HEK293 (cell line): ENCODE measurements around the gene ABHD16A.

Experiments
- GLIS1 ChIP-seq: fragments of 450-650 bp; formaldehyde crosslinking; IDR thresholded peaks from 2 replicates; pipeline ENCODE4 v1.5.1; 2016; ENCODE audit warnings: missing biosample characterization, missing genetic modification characterization
- MYNN ChIP-seq: fragments of 450-650 bp; formaldehyde crosslinking; IDR thresholded peaks from 2 replicates; pipeline ENCODE4 v1.5.1; 2016; ENCODE audit warnings: missing biosample characterization, missing genetic modification characterization, borderline replicate concordance
- PBX3 ChIP-seq: sonication (generic); formaldehyde crosslinking; IDR thresholded peaks from 2 replicates; pipeline ENCODE4 v1.8.1; 2022; ENCODE audit warnings: mild to moderate bottlenecking, moderate library complexity, missing genetic modification reagents
- TCF7L2 ChIP-seq: IDR thresholded peaks from 2 replicates; pipeline ENCODE4 v1.6.1; 2011; ENCODE audit warnings: low read depth, mild to moderate bottlenecking, inconsistent platforms, low read length, moderate library complexity, borderline replicate concordance
- ZBTB20 ChIP-seq: fragments of 450-650 bp; formaldehyde crosslinking; IDR thresholded peaks from 2 replicates; pipeline ENCODE4 v1.5.1; 2016; ENCODE audit warnings: missing biosample characterization, missing genetic modification characterization
- ZBTB8A ChIP-seq: fragments of 450-650 bp; formaldehyde crosslinking; IDR thresholded peaks from 2 replicates; pipeline ENCODE4 v1.5.1; 2016; ENCODE audit warnings: missing biosample characterization, missing genetic modification characterization
- ZEB2 ChIP-seq: fragments of 450-650 bp; formaldehyde crosslinking; IDR thresholded peaks from 2 replicates; pipeline ENCODE4 v1.5.1; 2016; ENCODE audit warnings: missing biosample characterization, missing genetic modification characterization
- ZNF10 ChIP-seq: fragments of 450-650 bp; formaldehyde crosslinking; IDR thresholded peaks from 2 replicates; pipeline ENCODE4 v1.5.1; 2017; ENCODE audit warnings: missing biosample characterization, missing genetic modification characterization
- ZNF169 ChIP-seq: fragments of 450-650 bp; formaldehyde crosslinking; IDR thresholded peaks from 2 replicates; pipeline ENCODE4 v1.5.1; 2016; ENCODE audit warnings: missing biosample characterization, missing genetic modification characterization
- ZNF202 ChIP-seq: fragments of 450-650 bp; formaldehyde crosslinking; IDR thresholded peaks from 2 replicates; pipeline ENCODE4 v1.5.1; 2016; ENCODE audit warnings: missing biosample characterization, missing genetic modification characterization, borderline replicate concordance
- ZNF221 ChIP-seq: fragments of 450-650 bp; formaldehyde crosslinking; IDR thresholded peaks from 2 replicates; pipeline ENCODE4 v1.5.1; 2017; ENCODE audit warnings: missing biosample characterization, missing genetic modification characterization, borderline replicate concordance
- ZNF239 ChIP-seq: fragments of 450-650 bp; formaldehyde crosslinking; IDR thresholded peaks from 2 replicates; pipeline ENCODE4 v1.5.1; 2016; ENCODE audit warnings: missing biosample characterization, missing genetic modification characterization
- ZNF302 ChIP-seq: fragments of 450-650 bp; formaldehyde crosslinking; IDR thresholded peaks from 2 replicates; pipeline ENCODE4 v1.5.1; 2016; ENCODE audit warnings: missing biosample characterization, missing genetic modification characterization, low read depth
- ZNF423 ChIP-seq: fragments of 450-650 bp; formaldehyde crosslinking; IDR thresholded peaks from 2 replicates; pipeline ENCODE4 v1.5.1; 2016; ENCODE audit warnings: missing biosample characterization, missing genetic modification characterization
- ZNF433 ChIP-seq: fragments of 450-650 bp; formaldehyde crosslinking; IDR thresholded peaks from 2 replicates; pipeline ENCODE4 v1.5.1; 2016; ENCODE audit warnings: missing biosample characterization, missing genetic modification characterization, low read depth
- ZNF473 ChIP-seq: fragments of 450-650 bp; formaldehyde crosslinking; IDR thresholded peaks from 2 replicates; pipeline ENCODE4 v1.5.1; 2017; ENCODE audit warnings: missing biosample characterization, missing genetic modification characterization
- ZNF549 ChIP-seq: fragments of 450-650 bp; IDR thresholded peaks from 2 replicates; pipeline ENCODE4 v1.5.1; 2018; ENCODE audit warnings: missing biosample characterization, missing genetic modification characterization, mild to moderate bottlenecking, inconsistent platforms, moderate library complexity
- ZNF624 ChIP-seq: fragments of 450-650 bp; formaldehyde crosslinking; IDR thresholded peaks from 2 replicates; pipeline ENCODE4 v1.5.1; 2017; ENCODE audit warnings: missing biosample characterization, missing genetic modification characterization
- ZNF76 ChIP-seq: fragments of 450-650 bp; formaldehyde crosslinking; IDR thresholded peaks from 2 replicates; pipeline ENCODE4; 2016; ENCODE audit warnings: low read depth, missing biosample characterization, missing genetic modification characterization, borderline replicate concordance
- ZSCAN16 ChIP-seq: fragments of 450-650 bp; formaldehyde crosslinking; IDR thresholded peaks from 2 replicates; pipeline ENCODE4 v1.5.1; 2016; ENCODE audit warnings: missing biosample characterization, missing genetic modification characterization
- ZXDB ChIP-seq: fragments of 450-650 bp; formaldehyde crosslinking; IDR thresholded peaks from 2 replicates; pipeline ENCODE4 v1.5.1; 2016; ENCODE audit warnings: missing biosample characterization, missing genetic modification characterization
- TF ChIP-seq, protein P1 (sequence below): fragments of 450-650 bp; formaldehyde crosslinking; IDR thresholded peaks from 2 replicates; pipeline ENCODE4 v1.5.1; 2016; ENCODE audit warnings: missing biosample characterization, missing genetic modification characterization
- TF ChIP-seq, protein P2 (sequence below): fragments of 450-650 bp; formaldehyde crosslinking; IDR thresholded peaks from 2 replicates; pipeline ENCODE4 v1.5.1; 2016; ENCODE audit warnings: missing biosample characterization, missing genetic modification characterization

ABHD16A gene

DNA sequence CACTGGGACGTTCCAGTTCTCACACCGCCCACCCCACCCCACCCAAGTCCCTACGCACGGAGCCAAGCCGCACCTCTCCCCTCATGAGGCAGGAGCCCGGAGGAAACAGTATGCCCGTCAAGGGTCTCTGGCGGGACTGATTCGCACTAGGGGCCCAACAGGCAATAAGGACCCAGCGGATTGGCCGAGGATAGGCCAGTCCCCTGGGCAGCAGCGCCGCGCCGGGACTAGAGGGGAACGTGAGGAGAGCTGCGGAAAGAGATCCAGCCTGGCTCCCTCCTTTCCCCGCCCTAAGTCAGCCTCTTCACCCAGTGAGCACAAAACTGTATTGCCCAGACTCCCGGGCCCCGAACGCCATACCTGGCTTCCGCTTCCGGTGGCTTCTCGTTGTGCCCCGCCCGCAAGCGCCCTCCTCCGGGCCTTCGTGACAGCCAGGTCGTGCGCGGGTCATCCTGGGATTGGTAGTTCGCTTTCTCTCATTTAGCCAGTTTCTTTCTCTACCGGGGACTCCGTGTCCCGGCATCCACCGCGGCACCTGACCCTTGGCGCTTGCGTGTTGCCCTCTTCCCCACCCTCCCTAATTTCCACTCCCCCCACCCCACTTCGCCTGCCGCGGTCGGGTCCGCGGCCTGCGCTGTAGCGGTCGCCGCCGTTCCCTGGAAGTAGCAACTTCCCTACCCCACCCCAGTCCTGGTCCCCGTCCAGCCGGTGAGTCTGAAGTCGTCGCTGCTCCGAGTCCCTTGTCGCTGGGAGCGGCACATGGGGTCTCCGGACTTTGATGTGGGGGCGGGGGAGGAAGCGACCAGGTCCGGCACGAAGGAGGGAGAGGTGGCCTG is 37.4 kb downstream of the ABHD16A start, which contains the start of gene CSNK2B (continued):
- TF ChIP-seq GLIS1 (tag by site-specific recombination) (peak; percentile 28; the same call in 1 of the 2 replicates), ZNF473 (no peak), MYNN (tag by site-specific recombination) (0 out of 2 replicates have a peak, but pooled peaks have one; percentile 2), ZNF302 (tag by site-specific recombination) (no peak), ZNF433 (no peak), ZNF423 (tag by site-specific recombination) (no peak), ZNF624 (tag by site-specific recombination) (no peak), TCF7L2 (peak; percentile 44; the same call in 1 of the 2 replicates), ZNF202 (tag by site-specific recombination) (no peak), ZXDB (tag by site-specific recombination) (peak; percentile 51), ZBTB8A (tag by site-specific recombination) (peak; percentile 91), ZNF239 (tag by site-specific recombination) (no peak), ZSCAN16 (tag by site-specific recombination) (no peak), ZNF10 (tag by site-specific recombination) (peak; percentile 95), ZNF221 (tag by site-specific recombination) (no peak), ZNF169 (tag by site-specific recombination) (no peak), ZNF549 (tag by site-specific recombination) (no peak), PBX3 (CRISPR knock-in tag) (no peak), ZNF76 (tag by site-specific recombination) (peak; percentile 96), ZEB2 (tag by site-specific recombination) (peak; percentile 65; the same call in 1 of the 2 replicates), ZBTB20 (tag by site-specific recombination) (peak; percentile 100)
- TF ChIP-seq, protein P1, sequence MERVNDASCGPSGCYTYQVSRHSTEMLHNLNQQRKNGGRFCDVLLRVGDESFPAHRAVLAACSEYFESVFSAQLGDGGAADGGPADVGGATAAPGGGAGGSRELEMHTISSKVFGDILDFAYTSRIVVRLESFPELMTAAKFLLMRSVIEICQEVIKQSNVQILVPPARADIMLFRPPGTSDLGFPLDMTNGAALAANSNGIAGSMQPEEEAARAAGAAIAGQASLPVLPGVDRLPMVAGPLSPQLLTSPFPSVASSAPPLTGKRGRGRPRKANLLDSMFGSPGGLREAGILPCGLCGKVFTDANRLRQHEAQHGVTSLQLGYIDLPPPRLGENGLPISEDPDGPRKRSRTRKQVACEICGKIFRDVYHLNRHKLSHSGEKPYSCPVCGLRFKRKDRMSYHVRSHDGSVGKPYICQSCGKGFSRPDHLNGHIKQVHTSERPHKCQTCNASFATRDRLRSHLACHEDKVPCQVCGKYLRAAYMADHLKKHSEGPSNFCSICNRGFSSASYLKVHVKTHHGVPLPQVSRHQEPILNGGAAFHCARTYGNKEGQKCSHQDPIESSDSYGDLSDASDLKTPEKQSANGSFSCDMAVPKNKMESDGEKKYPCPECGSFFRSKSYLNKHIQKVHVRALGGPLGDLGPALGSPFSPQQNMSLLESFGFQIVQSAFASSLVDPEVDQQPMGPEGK (tag by site-specific recombination), result peak; percentile 99
- TF ChIP-seq, protein P2, sequence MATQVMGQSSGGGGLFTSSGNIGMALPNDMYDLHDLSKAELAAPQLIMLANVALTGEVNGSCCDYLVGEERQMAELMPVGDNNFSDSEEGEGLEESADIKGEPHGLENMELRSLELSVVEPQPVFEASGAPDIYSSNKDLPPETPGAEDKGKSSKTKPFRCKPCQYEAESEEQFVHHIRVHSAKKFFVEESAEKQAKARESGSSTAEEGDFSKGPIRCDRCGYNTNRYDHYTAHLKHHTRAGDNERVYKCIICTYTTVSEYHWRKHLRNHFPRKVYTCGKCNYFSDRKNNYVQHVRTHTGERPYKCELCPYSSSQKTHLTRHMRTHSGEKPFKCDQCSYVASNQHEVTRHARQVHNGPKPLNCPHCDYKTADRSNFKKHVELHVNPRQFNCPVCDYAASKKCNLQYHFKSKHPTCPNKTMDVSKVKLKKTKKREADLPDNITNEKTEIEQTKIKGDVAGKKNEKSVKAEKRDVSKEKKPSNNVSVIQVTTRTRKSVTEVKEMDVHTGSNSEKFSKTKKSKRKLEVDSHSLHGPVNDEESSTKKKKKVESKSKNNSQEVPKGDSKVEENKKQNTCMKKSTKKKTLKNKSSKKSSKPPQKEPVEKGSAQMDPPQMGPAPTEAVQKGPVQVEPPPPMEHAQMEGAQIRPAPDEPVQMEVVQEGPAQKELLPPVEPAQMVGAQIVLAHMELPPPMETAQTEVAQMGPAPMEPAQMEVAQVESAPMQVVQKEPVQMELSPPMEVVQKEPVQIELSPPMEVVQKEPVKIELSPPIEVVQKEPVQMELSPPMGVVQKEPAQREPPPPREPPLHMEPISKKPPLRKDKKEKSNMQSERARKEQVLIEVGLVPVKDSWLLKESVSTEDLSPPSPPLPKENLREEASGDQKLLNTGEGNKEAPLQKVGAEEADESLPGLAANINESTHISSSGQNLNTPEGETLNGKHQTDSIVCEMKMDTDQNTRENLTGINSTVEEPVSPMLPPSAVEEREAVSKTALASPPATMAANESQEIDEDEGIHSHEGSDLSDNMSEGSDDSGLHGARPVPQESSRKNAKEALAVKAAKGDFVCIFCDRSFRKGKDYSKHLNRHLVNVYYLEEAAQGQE (tag by site-specific recombination), result no peak
- TF ChIP-seq, all 188 proteins: peak for 44
